Posterior vena cava (tissue), 2 donors: ENCODE results near the gene ACTL10. TPM values are rescaled to one million over a fixed set of nuclear protein-coding genes. Genes with fewer than 3 reads are reported as not detected.

ENCODE experiments used
- DNase-seq: peaks from one replicate; pipeline ENCODE4 v3.0.0-alpha.2; 2020; ENCODE audit warnings: low spot score
- intact Hi-C, 2 donors: fragments of 100-400 bp; cut with DNase I; formaldehyde crosslinking; loops; one replicate each; pipeline versions ENCODE4 v1.14.1 to v1.14.2; 2022 to 2023
- total RNA-seq, 2 donors: library from RNA; stranded (reverse); fragmentation: NEBNext Ultra II Directional; extraction: Animal tissue kit (Norgen Biotek cat#: 25700); gene quantifications; one replicate each; pipeline ENCODE4 v1.2.1, GENCODE V29; 2021
- donor health status: DM: yes; HTN: yes; CAD: no.
- donor health status: DM: yes; HTN: yes; CAD: no.

Gene ACTL10
- total RNA-seq, 2 donors from 2014 or later: 1.2 to 1.4 TPM

DNA sequence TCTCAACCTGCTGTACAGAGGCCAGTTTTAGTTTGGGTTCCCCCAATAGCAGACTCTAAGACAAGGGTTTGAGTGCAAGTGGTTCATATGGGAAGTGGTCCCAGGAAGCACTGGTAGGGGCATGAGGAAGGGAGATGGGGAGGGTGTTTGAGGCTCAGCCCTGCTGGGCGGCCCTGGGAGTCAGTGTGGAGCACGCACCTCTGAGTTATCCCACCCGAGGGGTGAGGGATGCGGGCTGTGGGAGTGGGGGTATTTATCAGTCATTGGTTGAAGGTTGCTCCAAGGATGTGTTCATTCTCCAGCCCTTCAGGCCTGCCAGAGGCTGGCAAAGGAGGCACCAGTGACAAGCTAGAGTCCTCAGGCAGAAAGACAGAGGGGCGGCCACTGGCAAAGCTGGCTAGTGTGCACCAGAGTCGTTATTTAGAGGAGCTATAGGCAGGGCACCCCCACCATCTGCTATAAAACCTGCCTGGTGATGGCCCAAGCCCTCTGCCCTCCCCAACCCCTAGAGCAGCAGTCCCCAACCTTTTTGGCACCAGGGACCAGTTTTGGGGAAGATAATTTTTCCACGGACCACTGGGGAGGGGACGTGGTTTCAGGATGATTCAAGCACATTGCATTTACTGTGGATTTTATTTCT lies 36.9 kb downstream of the ACTL10 start:
- DNase-seq: no peak
- intact Hi-C loops: no loop called here

DNA sequence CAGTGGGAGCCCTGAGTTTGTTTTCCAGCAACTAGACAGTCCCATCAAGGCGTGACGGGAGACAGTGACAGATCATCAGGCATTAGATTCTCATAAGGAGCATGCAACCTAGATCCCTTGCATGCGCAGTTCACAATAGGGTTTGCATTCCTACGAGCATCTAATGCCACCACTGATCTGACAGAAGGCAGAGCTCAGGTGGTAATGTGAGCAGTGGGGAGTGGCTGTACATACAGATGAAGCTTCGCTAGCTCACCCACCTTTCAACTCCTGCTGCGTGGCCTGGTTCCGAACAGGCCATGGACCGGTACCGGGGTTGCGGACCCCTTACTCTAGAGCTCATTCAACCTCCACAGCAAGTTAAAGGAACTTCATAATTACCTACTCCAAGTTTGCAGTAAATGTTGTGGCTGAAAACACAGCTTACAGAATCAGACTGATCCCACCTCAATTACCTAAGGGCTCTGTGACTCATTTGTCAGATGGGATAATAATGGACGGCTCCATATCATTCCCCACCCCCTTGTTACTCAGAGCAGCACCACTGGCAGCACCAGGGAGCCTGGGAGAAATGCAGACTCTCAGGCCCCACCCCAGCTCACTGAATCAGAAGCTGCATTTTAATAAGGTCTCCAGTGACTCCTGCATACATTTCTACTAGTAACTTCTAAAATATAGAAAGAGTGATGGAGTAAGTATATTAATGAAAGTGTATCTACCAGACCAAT lies 37.6 kb downstream of the ACTL10 start:
- intact Hi-C loops: no loop called here
- no peak for DNase-seq

DNA sequence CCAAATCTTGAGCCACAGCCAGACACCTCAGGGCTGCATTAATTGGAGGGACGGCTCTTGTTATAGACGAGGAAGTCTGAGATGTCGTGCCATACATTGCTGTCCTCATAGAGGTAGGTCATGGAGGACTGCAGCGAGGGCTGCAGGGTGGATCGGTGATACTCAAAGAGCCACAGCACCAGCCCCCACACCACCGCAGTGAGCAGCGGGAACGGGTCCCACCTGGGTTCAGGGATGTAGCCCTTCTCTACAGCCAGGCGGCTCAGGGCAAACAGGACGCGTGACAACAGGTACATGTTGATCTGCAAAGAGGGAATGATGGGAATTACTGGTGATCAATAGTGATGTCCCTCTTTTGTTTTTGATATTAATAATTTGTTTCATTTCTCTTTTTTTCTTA lies 40.9 kb downstream of the ACTL10 start:
- intact Hi-C loops: no loop called here
- DNase-seq: no peak

DNA sequence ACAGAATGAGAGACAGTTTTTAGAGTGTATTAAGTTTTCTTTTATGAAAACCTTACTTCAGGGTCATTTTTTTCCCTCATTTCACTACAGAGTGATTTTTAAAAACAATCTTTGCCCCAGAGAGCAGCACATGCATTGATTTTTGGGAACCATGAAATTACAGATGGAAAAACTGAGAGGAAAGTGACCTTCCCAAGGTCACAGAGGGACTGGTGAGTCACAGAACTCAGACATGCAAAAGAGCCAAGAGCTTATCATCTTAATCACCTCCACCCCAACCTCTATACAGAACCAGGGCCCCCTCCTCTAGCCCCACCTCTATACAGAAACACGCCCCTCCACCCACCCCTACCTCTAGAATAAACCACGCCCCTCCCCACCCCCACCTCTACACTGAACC lies 42.7 kb downstream of the ACTL10 start:
- DNase-seq: no peak
- intact Hi-C loops: no loop called here

DNA sequence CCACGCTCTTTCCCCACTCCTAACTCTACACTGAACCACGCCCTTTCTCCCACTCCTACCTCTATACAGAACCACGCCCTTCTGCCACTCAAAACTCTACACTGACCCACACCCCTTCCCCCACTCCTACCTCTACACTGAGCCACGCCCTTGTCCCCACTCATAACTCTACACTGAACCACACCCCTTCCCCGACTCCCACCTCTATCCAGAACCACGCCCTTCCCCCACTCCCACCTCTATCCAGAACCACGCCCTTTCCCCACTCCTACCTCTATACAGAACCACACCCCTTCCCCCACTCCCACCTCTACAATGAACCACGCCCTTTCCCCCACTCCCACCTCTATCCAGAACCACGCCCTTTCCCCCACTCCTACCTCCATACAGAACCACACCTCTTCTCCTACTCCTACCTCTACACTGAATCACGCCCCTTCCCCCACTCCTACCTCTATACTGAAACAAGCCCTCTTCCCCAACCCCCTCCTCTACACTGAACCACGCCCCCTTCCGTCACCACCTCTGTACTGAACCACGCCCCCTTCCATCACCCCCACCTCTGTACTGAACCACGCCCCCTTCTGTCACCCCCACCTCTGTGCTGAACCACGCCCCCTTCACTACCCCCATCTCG lies 43.3 kb downstream of the ACTL10 start:
- intact Hi-C loops: no loop called here
- no peak for DNase-seq

DNA sequence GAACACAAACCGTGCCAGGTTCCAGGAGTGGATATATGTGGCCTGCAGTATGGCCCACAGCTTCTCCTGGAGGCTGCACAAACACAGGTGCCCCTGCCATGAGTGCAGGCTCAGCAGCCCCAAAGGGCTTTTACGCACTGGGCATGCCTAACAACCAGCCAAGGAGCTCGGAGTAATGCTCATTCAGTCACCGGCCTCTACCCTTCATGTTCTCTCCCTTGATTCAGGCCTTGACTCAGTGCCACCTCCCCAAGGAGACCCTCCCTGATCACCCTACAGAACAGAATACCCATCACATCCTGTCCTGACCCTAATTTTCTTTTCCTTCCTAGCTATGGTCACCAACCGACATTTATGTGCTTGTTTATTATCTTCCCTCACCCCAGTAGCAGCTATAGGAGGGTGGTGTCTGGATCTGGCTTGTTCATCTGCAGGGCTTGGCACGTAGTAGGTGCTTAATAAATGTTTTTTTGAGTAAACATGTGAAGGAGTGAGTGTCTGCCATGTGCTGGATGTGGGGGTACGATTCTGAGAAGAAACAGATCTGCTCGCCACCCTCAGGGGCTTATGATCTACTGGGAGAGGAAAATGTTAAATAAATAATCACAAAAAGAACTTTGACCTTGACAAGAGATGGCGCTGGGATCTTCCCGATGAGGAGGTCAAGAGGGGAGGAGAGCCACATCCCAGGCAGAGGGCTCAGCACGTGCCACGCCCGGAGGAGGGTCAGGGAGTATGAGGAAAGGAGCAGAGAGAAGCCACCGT lies 44.1 kb downstream of the ACTL10 start:
- intact Hi-C loops: no loop called here

DNA sequence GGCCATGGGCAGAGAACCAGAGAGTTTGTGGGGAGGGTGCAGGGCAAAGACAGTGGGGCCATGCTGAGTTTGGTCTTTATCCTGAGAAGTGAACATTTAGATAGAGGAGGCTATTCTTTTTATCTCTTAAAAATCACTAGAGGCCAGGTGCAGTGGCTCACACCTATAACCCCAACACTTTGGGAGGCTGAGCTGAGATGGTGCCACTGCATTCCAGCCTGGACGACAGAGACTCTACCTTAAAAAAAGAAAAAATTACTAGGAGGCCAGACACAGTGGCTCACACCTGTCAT lies 44.6 kb downstream of the ACTL10 start:
- intact Hi-C loops: no loop called here
- no peak for DNase-seq

More for the DNA sequence above, 44.1 kb downstream of the ACTL10 start:
- DNase-seq: no peak

DNA sequence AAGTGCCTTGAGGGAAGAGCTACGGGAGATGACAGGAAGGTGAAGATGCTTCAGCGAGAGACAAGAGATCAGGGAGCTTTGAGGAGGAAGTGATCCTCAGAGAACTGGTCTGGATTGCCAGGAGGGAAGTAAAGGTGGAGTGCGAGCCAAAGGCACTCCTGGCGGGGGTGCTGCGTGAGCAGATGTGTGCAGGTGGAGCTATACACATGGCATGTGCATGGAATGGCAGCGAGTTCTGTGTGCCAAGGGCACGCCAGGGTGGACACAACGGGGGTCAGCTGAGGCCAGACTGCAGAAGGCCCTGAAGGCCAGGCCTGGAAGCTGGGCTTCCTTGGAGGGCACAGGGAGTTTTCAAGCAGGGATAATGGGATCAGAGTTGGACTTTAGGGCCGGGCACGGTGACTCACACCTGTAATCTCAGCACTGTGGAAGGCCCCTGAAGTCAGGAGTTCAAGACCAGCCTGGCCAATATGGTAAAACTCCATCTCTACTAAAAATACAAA lies 47.2 kb downstream of the ACTL10 start:
- intact Hi-C loops: no loop called here
- DNase-seq: no peak

DNA sequence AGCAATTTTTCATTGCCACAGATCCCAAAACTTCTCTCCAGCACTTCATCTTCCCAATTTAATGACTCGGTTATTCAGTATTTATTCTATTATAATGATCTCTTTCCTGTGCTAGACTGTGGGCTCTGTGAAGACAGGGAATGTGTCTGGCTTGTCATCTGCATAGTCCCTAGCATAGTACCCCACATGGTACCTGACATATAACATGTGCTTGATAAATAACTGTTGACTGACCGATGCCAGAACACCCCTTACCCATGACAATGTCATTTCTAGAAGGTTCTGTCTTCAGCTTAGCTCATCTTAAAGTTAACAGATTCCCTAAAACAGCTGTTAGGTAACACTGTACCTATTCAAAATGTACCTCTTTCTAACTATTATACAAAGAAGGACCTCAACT lies 49.8 kb downstream of the ACTL10 start:
- DNase-seq: no peak
- intact Hi-C loops: no loop called here

Other genes starting within 250 kb of the ACTL10 start
- gene SNTA1, start 223.2 kb upstream of the ACTL10 start, total RNA-seq: 10 to 100 TPM; 40.1 to 44.7 TPM
- gene CBFA2T2, start 176.8 kb upstream of the ACTL10 start, total RNA-seq: 10 to 100 TPM; 11.0 to 12.0 TPM
- gene C20orf144, start 4.6 kb upstream of the ACTL10 start, total RNA-seq: not detected
- 10 to 100 TPM; 25.5 to 36.6 TPM for gene NECAB3, start 7.5 kb downstream of the ACTL10 start, total RNA-seq
- gene E2F1, start 19.4 kb downstream of the ACTL10 start, total RNA-seq: 1 to 10 TPM; 2.0 to 2.2 TPM
- 1 to 10 TPM; 5.2 to 9.0 TPM for gene PXMP4, start 53.4 kb downstream of the ACTL10 start, total RNA-seq
- gene ZNF341, start 65.1 kb downstream of the ACTL10 start, total RNA-seq: 1 to 10 TPM; 1.8 to 2.0 TPM
- 100 to 1,000 TPM in 1 of 2 donors, 10 to 100 TPM in 1; 79.2 to 104 TPM for gene CHMP4B, start 144.4 kb downstream of the ACTL10 start, total RNA-seq